Mesenchymal stem cell (in vitro differentiated cells and primary cell): ENCODE results near the gene KIF13A.
A peak's percentile ranks its signal among the peaks of the same experiment; 100 is the strongest.

ENCODE experiments used
- DNase-seq: peaks from one replicate; pipeline ENCODE4 v3.0.0-alpha.2; 2013
- H2AFZ ChIP-seq: one replicate; pipeline ENCODE4 v1.6.1; 2013; ENCODE audit warnings: low read depth, mild to moderate bottlenecking, control low read depth, inconsistent platforms, low read length, moderate library complexity
- H2AK5ac ChIP-seq: 2 replicates; pipeline ENCODE4 v1.6.1; 2013; ENCODE audit warnings: low read length, moderate library complexity, mild to moderate bottlenecking, inconsistent platforms; ENCODE audit not compliant: severe bottlenecking
- H2BK120ac ChIP-seq: one replicate; pipeline ENCODE4 v1.6.1; 2013; ENCODE audit warnings: low read depth, mild to moderate bottlenecking, inconsistent platforms, low read length, moderate library complexity
- H2BK12ac ChIP-seq, 2 experiments: one replicate each; pipeline ENCODE4 v1.6.1; 2013; ENCODE audit warnings: inconsistent platforms in 2 of 2, low read length in 2 of 2, mild to moderate bottlenecking in 2 of 2, moderate library complexity in 2 of 2, control low read depth in 1 of 2
- H2BK15ac ChIP-seq: one replicate; pipeline ENCODE4 v1.6.1; 2013; ENCODE audit warnings: mild to moderate bottlenecking, low read depth, inconsistent platforms; ENCODE audit not compliant: poor library complexity, severe bottlenecking
- H2BK5ac ChIP-seq: 2 replicates; pipeline ENCODE4 v1.6.1; 2013; ENCODE audit warnings: low read depth, mild to moderate bottlenecking, low read length, control low read depth, inconsistent platforms; ENCODE audit not compliant: poor library complexity, severe bottlenecking
- H3K14ac ChIP-seq, 2 experiments: one replicate each; pipeline ENCODE4 v1.6.1; 2013; ENCODE audit warnings: inconsistent platforms in 2 of 2, low read length in 2 of 2, control low read depth in 1 of 2, mild to moderate bottlenecking in 1 of 2, moderate library complexity in 1 of 2
- H3K18ac ChIP-seq, 2 experiments: one replicate each; pipeline ENCODE4 v1.6.1; 2013; ENCODE audit warnings: inconsistent platforms in 2 of 2, low read length in 2 of 2, control low read depth in 1 of 2, low read depth in 1 of 2, mild to moderate bottlenecking in 1 of 2
- H3K23ac ChIP-seq, 2 experiments: one replicate each; pipeline ENCODE4 v1.6.1; 2013; ENCODE audit warnings: inconsistent platforms in 2 of 2, low read length in 2 of 2, mild to moderate bottlenecking in 2 of 2, moderate library complexity in 2 of 2, control low read depth in 1 of 2
- H3K27ac ChIP-seq: 2 replicates; pipeline ENCODE4 v1.5.1; 2013; ENCODE audit warnings: mild to moderate bottlenecking, moderate library complexity, low read length, control low read depth, inconsistent platforms; ENCODE audit not compliant: poor library complexity, severe bottlenecking
- H3K27me3 ChIP-seq, 2 experiments: 2 replicates each; pipeline versions ENCODE4 v1.6.1 to v1.7.0; 2013; ENCODE audit warnings: low read length in 2 of 2, mild to moderate bottlenecking in 2 of 2, moderate library complexity in 2 of 2, control low read depth in 1 of 2, inconsistent platforms in 1 of 2; ENCODE audit not compliant: control insufficient read depth in 1 of 2, insufficient read depth in 1 of 2
- H3K36me3 ChIP-seq, 2 experiments: 2 replicates each; pipeline versions ENCODE4 v1.6.1 to v1.7.0; 2013; ENCODE audit warnings: low read length in 2 of 2, control low read depth in 1 of 2, inconsistent platforms in 1 of 2, low read depth in 1 of 2, mild to moderate bottlenecking in 1 of 2; ENCODE audit not compliant: insufficient read depth in 2 of 2, control insufficient read depth in 1 of 2
- H3K4ac ChIP-seq, 2 experiments: one replicate each; pipeline ENCODE4 v1.6.1; 2013; ENCODE audit warnings: inconsistent platforms in 2 of 2, low read length in 2 of 2, mild to moderate bottlenecking in 2 of 2, moderate library complexity in 2 of 2, control low read depth in 1 of 2, low read depth in 1 of 2
- H3K4me1 ChIP-seq: 2 replicates; pipeline ENCODE4 v1.6.1; 2013; ENCODE audit warnings: low read depth, low read length, control low read depth; ENCODE audit not compliant: control insufficient read depth, insufficient read depth
- H3K4me2 ChIP-seq: 2 replicates; pipeline ENCODE4 v1.6.1; 2013; ENCODE audit warnings: low read length, mild to moderate bottlenecking, inconsistent platforms; ENCODE audit not compliant: poor library complexity, severe bottlenecking
- H3K4me3 ChIP-seq, 2 experiments: 2 replicates each; pipeline versions ENCODE4 v1.5.1 to v1.7.0; 2013; ENCODE audit warnings: low read length in 2 of 2, mild to moderate bottlenecking in 2 of 2, control low read depth in 1 of 2, low read depth in 1 of 2; ENCODE audit not compliant: insufficient read depth in 1 of 2
- H3K79me1 ChIP-seq: replicated peaks from 2 replicates; pipeline ENCODE4 v1.6.1; 2013; ENCODE audit warnings: mild to moderate bottlenecking, control low read depth, low read length, inconsistent platforms; ENCODE audit not compliant: poor library complexity, severe bottlenecking
- H3K9ac ChIP-seq: 2 replicates; pipeline ENCODE4 v1.7.0; 2013; ENCODE audit warnings: mild to moderate bottlenecking, low read length, moderate library complexity
- H3K9me3 ChIP-seq: 2 replicates; pipeline ENCODE4 v1.7.0; 2013; ENCODE audit warnings: mild to moderate bottlenecking, low read length; ENCODE audit not compliant: control insufficient read depth
- H4K8ac ChIP-seq: one replicate; pipeline ENCODE4 v1.6.1; 2013; ENCODE audit warnings: inconsistent platforms, mild to moderate bottlenecking, low read length, moderate library complexity
- H4K91ac ChIP-seq: one replicate; pipeline ENCODE4 v1.6.1; 2013; ENCODE audit warnings: mild to moderate bottlenecking, low read length, inconsistent platforms
- WGBS: methylation state at CpG from one replicate; pipeline ENCODE4 v1.1.7; 2013; ENCODE audit warnings: mixed read lengths; 5-methylcytosine and 5-hydroxymethylcytosine counted together

Gene KIF13A

GRCh38 chr6:17900011-17900410 is 87.4 kb downstream of the KIF13A start:
- Histone ChIP-seq H2BK12ac (no peak overlapping the region), H3K27me3 (no peaks in the 10 kb centered on the region), H2AFZ (no peak overlapping the region), H2AK5ac (no peak overlapping the region), H4K91ac (no peak overlapping the region), H3K4me2 (no peak overlapping the region), H2BK15ac (no peak overlapping the region), H3K9me3 (peaks cover 32% of the 10 kb centered on the region), H3K23ac (no peak overlapping the region), H3K79me1 (peaks cover 27% of the 10 kb centered on the region), H3K4me3 (no peak overlapping the region), H3K18ac (no peak overlapping the region), H3K36me3 (peaks cover 0 to 32% of the 10 kb centered on the region in 2 experiments), H2BK120ac (no peak overlapping the region), H3K4ac (no peak overlapping the region), H3K4me1 (no peaks in the 10 kb centered on the region), H3K14ac (no peak overlapping the region), H3K9ac (no peak overlapping the region), H4K8ac (no peak overlapping the region), H2BK5ac (no peak overlapping the region), H3K27ac (no peak overlapping the region)
- no peak for DNase-seq
- WGBS, result 99% methylated on average over 2 of the region's 2 CpGs

GRCh38 chr6:17899491-17899890 is 87.9 kb downstream of the KIF13A start:
- Histone ChIP-seq H2AFZ (no peak overlapping the region), H3K14ac (no peak overlapping the region), H2BK5ac (no peak overlapping the region), H3K36me3 (peaks cover 0 to 37% of the 10 kb centered on the region in 2 experiments), H3K79me1 (peaks cover 26% of the 10 kb centered on the region), H3K4me2 (no peak overlapping the region), H2BK12ac (no peak overlapping the region), H4K8ac (no peak overlapping the region), H3K27me3 (no peaks in the 10 kb centered on the region), H3K18ac (no peak overlapping the region), H3K9me3 (peaks cover 38% of the 10 kb centered on the region), H4K91ac (no peak overlapping the region), H3K4me1 (no peaks in the 10 kb centered on the region), H2AK5ac (no peak overlapping the region), H2BK15ac (no peak overlapping the region), H2BK120ac (no peak overlapping the region), H3K4ac (no peak overlapping the region), H3K23ac (no peak overlapping the region), H3K4me3 (no peak overlapping the region), H3K9ac (no peak overlapping the region), H3K27ac (no peak overlapping the region)
- DNase-seq, result no peak
- WGBS, result 100% methylated on average over 2 of the region's 4 CpGs

GRCh38 chr6:17897681-17898080 is 89.8 kb downstream of the KIF13A start:
- no peak overlapping the region for H2BK5ac ChIP-seq
- no peak overlapping the region for H3K9ac ChIP-seq
- no peaks in the 10 kb centered on the region for H3K4me1 ChIP-seq
- H3K36me3 ChIP-seq, result peaks cover 10 to 53% of the 10 kb centered on the region in 2 experiments
- H2BK15ac ChIP-seq, result no peak overlapping the region
- no peak overlapping the region for H2AFZ ChIP-seq
- WGBS, result 96% methylated on average over 1 of the region's 1 CpG
- no peak overlapping the region for H2BK12ac ChIP-seq
- H3K23ac ChIP-seq, result no peak overlapping the region
- no peak for DNase-seq
- no peak overlapping the region for H3K4me2 ChIP-seq
- no peak overlapping the region for H3K4ac ChIP-seq
- no peak overlapping the region for H3K18ac ChIP-seq
- H3K27me3 ChIP-seq, result no peaks in the 10 kb centered on the region
- H4K8ac ChIP-seq, result no peak overlapping the region
- no peak overlapping the region for H2BK120ac ChIP-seq
- no peak overlapping the region for H3K4me3 ChIP-seq
- H3K27ac ChIP-seq, result no peak overlapping the region
- H3K14ac ChIP-seq, result no peak overlapping the region
- H3K9me3 ChIP-seq, result peaks cover 53% of the 10 kb centered on the region
- H4K91ac ChIP-seq, result no peak overlapping the region
- no peak overlapping the region for H2AK5ac ChIP-seq
- peaks cover 19% of the 10 kb centered on the region for H3K79me1 ChIP-seq

GRCh38 chr6:17894905-17895304 is 92.5 kb downstream of the KIF13A start:
- Histone ChIP-seq H3K9ac (no peak overlapping the region), H3K4me2 (no peak overlapping the region), H3K18ac (no peak overlapping the region), H3K27ac (no peak overlapping the region), H2BK120ac (no peak overlapping the region), H3K4me1 (no peaks in the 10 kb centered on the region), H4K8ac (no peak overlapping the region), H3K23ac (no peak overlapping the region), H3K4me3 (peak overlapping the region in 1 of 2 experiments; percentile 60), H3K36me3 (peaks cover 12 to 76% of the 10 kb centered on the region in 2 experiments), H3K9me3 (peaks cover 66% of the 10 kb centered on the region), H2AFZ (no peak overlapping the region), H2BK15ac (no peak overlapping the region), H2BK12ac (no peak overlapping the region), H2BK5ac (no peak overlapping the region), H3K79me1 (peaks cover 16% of the 10 kb centered on the region), H3K27me3 (no peaks in the 10 kb centered on the region), H2AK5ac (no peak overlapping the region), H3K4ac (no peak overlapping the region), H3K14ac (no peak overlapping the region), H4K91ac (no peak overlapping the region)
- no CpG with 5 or more reads among the region's 1 CpG for WGBS
- DNase-seq, result no peak
